Mammary epithelial cell (primary cell): Measurements from ENCODE around the gene TTC33.

Source experiments
- EZH2 ChIP-seq: IDR thresholded peaks from 2 replicates; pipeline ENCODE4 v1.6.1; 2012; ENCODE audit warnings: low read length, inconsistent platforms, borderline replicate concordance
- TF ChIP-seq, protein P1 (sequence below), 2 donors: IDR thresholded peaks in 1 of 2; conservative IDR thresholded peaks in 1 of 2; 2 replicates each; pipeline ENCODE4 v1.5.1; 2011 to 2012; ENCODE audit warnings: inconsistent platforms in 2 of 2, low read length in 2 of 2, mild to moderate bottlenecking in 2 of 2, control low read depth in 1 of 2, low read depth in 1 of 2; ENCODE audit not compliant: insufficient read depth in 1 of 2; ENCODE audit errors: extremely low read depth in 1 of 2

DNA sequence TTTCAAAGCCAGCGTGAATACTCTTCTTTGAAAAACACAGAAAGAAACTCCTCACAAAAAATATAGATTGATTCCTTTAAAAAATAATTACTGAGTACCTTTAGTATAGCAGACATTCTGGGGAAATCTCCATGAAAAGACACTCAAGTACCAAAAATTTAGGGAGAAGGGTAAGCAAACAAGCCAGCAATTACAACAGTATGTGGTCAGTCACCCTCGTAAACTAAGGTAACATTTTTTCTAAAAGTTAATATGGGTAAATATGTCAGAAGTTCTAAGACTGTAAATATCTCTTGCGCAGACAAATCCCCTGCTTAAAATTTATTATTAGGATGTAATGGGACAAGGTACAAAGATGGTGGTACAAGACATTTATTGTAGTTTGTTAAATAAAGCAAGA, 178.0 kb downstream of the TTC33 start:
- TF ChIP-seq, protein P1, sequence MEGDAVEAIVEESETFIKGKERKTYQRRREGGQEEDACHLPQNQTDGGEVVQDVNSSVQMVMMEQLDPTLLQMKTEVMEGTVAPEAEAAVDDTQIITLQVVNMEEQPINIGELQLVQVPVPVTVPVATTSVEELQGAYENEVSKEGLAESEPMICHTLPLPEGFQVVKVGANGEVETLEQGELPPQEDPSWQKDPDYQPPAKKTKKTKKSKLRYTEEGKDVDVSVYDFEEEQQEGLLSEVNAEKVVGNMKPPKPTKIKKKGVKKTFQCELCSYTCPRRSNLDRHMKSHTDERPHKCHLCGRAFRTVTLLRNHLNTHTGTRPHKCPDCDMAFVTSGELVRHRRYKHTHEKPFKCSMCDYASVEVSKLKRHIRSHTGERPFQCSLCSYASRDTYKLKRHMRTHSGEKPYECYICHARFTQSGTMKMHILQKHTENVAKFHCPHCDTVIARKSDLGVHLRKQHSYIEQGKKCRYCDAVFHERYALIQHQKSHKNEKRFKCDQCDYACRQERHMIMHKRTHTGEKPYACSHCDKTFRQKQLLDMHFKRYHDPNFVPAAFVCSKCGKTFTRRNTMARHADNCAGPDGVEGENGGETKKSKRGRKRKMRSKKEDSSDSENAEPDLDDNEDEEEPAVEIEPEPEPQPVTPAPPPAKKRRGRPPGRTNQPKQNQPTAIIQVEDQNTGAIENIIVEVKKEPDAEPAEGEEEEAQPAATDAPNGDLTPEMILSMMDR (conservative IDR thresholded peaks at IDR 0.05 in 1 of 2, IDR thresholded peaks at IDR 0.05 in 1 of 2; ENCODE audit: extremely low read depth in 1 of 2, insufficient read depth in 1 of 2, low read depth in 1 of 2, low read length in 2 of 2): no peak
- TF ChIP-seq EZH2: no peak
